ES-I3 (cell line): ENCODE measurements around the gene CEP85.

Experiments used
- H3K36me3 ChIP-seq: 2 replicates; pipeline ENCODE4 v1.6.1; 2013; ENCODE audit warnings: mild to moderate bottlenecking, low read length, control low read depth, moderate library complexity; ENCODE audit not compliant: insufficient read depth
- H3K4me1 ChIP-seq: 2 replicates; pipeline ENCODE4 v1.6.1; 2013; ENCODE audit warnings: mild to moderate bottlenecking, control low read depth, low read length; ENCODE audit not compliant: insufficient read depth
- H3K9ac ChIP-seq: 2 replicates; pipeline ENCODE4 v1.6.1; 2013; ENCODE audit warnings: low read depth, mild to moderate bottlenecking, low read length, moderate library complexity
- H3K9me3 ChIP-seq: 2 replicates; pipeline ENCODE4 v1.6.1; 2013; ENCODE audit warnings: mild to moderate bottlenecking, low read length, moderate library complexity; ENCODE audit not compliant: control insufficient read depth, insufficient read depth

The CEP85 gene

DNA sequence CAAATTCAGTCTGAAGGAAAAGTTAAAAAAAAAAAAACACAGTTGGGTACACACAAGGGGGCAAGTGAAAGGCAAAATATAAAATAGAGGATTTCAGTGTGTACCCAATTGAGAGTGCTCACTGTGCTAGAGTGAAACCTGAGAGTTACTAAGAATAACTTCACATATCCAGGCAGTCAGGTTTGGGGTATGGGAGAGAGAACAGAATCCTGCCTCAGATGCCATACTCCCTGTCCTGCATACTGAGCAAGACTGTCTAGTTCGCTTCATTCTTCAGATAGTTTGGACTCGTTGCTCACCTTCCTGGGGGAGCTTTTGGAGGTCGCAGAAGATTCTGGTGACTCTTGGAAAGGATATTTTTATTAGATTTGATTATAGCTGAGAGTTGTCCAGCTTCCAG, 20.4 kb downstream of the CEP85 start:
- Histone ChIP-seq H3K9me3 (no peaks in the 10 kb centered on the region; the same call in 1 of the 2 replicates), H3K36me3 (peaks cover 25% of the 10 kb centered on the region), H3K4me1 (no peaks in the 10 kb centered on the region), H3K9ac (no peak overlapping the region)

DNA sequence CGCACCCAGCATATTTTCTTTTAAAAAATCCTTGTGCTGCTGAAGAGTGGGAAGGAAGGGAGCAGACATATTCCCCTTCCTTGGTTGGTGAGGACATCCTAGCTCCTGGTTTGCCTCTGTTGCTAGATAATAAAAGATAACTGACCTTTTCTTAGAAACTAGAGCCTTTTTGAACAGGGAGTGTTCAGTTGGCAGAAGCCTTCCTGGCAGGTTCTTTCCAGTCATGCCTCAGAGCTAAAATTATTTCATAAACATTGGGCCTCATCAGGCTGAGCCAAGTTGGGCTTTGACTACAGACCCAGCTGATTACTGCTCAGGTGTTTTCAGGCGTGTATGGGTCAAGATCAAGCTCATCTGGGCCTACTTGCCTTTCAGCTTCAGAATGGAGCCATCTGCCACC, 23.2 kb downstream of the CEP85 start:
- Histone ChIP-seq H3K9ac (no peak overlapping the region), H3K36me3 (peaks cover 26% of the 10 kb centered on the region), H3K4me1 (no peaks in the 10 kb centered on the region), H3K9me3 (no peaks in the 10 kb centered on the region)

GRCh38 chr1:26259005-26259404, 25.0 kb downstream of the CEP85 start:
- Histone ChIP-seq H3K9me3 (no peaks in the 10 kb centered on the region), H3K4me1 (no peaks in the 10 kb centered on the region), H3K36me3 (peaks cover 37% of the 10 kb centered on the region), H3K9ac (no peak overlapping the region)

DNA sequence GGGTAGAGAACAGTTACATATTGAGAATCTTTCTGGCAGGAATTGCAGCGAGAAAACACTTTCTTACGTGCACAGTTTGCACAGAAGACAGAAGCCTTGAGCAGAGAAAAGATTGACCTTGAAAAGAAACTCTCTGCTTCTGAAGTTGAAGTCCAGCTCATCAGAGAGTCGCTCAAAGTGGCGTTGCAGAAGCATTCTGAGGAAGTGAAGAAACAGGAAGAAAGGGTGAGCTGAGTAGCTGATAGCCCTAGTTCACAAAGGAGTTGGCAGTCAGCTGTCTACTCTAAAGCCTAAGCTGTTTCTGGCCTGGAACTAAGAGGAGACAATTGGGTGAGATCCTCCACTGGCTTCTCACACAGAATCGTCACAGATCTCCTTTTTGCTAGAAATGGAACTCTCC, 25.6 kb downstream of the CEP85 start:
- Histone ChIP-seq H3K4me1 (no peaks in the 10 kb centered on the region), H3K36me3 (peaks cover 37% of the 10 kb centered on the region), H3K9ac (no peak overlapping the region), H3K9me3 (no peaks in the 10 kb centered on the region)

GRCh38 chr1:26263212-26263611, 29.2 kb downstream of the CEP85 start:
- H3K36me3 ChIP-seq = peaks cover 34% of the 10 kb centered on the region
- H3K4me1 ChIP-seq = no peaks in the 10 kb centered on the region

GRCh38 chr1:26265405-26265804, 31.4 kb downstream of the CEP85 start:
- peaks cover 35% of the 10 kb centered on the region for H3K36me3 ChIP-seq
- H3K9me3 ChIP-seq = no peaks in the 10 kb centered on the region; the same call in 1 of the 2 replicates
- H3K9ac ChIP-seq = no peak overlapping the region
- H3K4me1 ChIP-seq = no peaks in the 10 kb centered on the region

More at GRCh38 chr1:26263212-26263611, 29.2 kb downstream of the CEP85 start:
- Histone ChIP-seq H3K9me3 (no peaks in the 10 kb centered on the region), H3K9ac (no peak overlapping the region)

GRCh38 chr1:26268290-26269197, 34.5 kb downstream of the CEP85 start:
- Histone ChIP-seq H3K9ac (no peak overlapping the region), H3K36me3 (peaks cover 42% of the 10 kb centered on the region), H3K9me3 (no peaks in the 10 kb centered on the region; the same call in 1 of the 2 replicates), H3K4me1 (no peaks in the 10 kb centered on the region)

DNA sequence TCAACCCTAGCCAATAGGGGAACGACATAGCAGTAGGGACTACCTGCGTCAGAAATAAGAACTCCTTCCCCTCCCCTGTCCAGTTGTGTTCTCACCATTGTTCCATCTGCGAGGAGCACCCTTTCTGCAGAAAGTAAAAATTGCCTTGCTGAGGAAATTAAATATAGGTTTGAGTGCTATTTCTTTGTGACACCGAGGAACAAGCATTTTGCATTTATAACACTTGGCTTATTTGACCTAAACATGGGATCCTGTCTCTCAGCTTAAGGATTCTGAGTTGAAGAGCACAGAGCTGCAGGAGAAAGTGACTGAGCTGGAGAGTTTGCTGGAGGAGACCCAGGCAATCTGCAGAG, 35.2 kb downstream of the CEP85 start:
- H3K9me3 ChIP-seq = no peaks in the 10 kb centered on the region; the same call in 1 of the 2 replicates
- H3K36me3 ChIP-seq = peaks cover 42% of the 10 kb centered on the region
- H3K9ac ChIP-seq = no peak overlapping the region
- H3K4me1 ChIP-seq = no peaks in the 10 kb centered on the region

- peaks cover 9% of the 10 kb centered on the region; the same call in 1 of the 2 replicates for H3K4me1 ChIP-seq
- no peak overlapping the region for H3K9ac ChIP-seq
- H3K36me3 ChIP-seq = peaks cover 38% of the 10 kb centered on the region
- H3K9me3 ChIP-seq = no peaks in the 10 kb centered on the region
These were observed 40.9 kb downstream of the CEP85 start for GRCh38 chr1:26274801-26275425.

DNA sequence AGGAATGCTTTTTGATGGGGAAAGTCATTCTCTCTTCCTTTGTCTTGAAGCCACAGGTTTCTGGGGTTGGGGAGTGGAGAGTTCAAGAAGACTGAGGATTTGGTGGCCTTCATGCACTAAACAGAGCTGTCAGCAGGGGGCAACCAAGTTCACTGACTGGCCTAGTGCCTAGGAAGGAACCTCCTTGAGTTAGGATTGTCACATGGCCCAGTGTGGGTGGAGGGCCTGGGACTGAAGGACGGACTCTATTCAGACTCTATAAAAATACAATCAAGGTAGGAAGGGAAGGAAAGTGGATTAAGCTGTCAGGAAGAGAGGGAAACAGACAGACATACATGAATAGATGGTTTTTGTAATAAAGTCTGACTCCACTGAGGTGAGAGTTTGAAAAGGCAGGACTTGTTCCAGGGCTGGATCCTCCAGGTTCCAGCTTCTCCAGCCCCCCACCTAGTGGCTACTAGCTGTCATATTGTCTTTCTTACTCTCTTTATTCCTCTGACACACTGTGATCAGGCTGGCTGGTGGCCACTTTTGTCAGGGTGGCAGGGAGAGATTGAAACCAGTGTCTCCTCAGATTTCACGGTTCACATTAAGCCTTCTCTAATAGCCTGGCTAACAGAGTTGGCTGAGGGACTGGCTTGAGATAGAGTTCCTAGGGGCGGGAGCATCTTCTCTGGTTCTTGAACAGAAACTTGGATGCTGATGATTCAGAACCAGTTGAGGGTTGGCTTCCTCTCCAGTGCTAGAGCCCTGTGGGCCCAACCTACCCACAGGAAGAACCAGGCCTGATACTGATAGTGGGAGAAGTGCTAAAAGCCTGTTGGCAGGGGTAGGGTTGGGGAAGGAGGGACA, 41.8 kb downstream of the CEP85 start:
- no peaks in the 10 kb centered on the region for H3K9me3 ChIP-seq
- peaks cover 30% of the 10 kb centered on the region for H3K36me3 ChIP-seq
- H3K4me1 ChIP-seq = peaks cover 9% of the 10 kb centered on the region; the same call in 1 of the 2 replicates
- H3K9ac ChIP-seq = no peak overlapping the region

DNA sequence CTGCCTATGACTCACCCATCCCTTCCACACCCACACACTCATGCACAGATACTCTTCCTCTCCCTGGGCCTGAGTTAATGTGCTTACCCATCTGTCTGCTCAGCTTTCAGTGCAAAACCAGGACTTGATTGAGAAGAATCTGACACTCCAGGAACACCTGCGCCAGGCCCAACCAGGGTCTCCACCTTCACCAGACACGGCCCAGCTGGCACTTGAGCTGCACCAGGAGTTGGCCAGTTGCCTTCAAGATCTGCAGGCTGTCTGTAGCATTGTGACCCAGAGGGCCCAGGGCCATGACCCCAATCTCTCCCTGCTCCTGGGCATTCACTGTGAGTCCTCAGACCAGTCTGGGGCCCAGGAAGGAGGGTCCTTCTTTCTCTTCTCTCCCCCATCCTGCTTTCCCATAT, 42.4 kb downstream of the CEP85 start:
- H3K9ac ChIP-seq = no peak overlapping the region
- H3K9me3 ChIP-seq = no peaks in the 10 kb centered on the region
- peaks cover 14% of the 10 kb centered on the region for H3K4me1 ChIP-seq
- H3K36me3 ChIP-seq = peaks cover 25% of the 10 kb centered on the region

GRCh38 chr1:26277261-26277661, 43.3 kb downstream of the CEP85 start:
- Histone ChIP-seq H3K36me3 (peaks cover 19% of the 10 kb centered on the region), H3K9me3 (no peaks in the 10 kb centered on the region), H3K4me1 (peaks cover 18% of the 10 kb centered on the region), H3K9ac (no peak overlapping the region)

- no peaks in the 10 kb centered on the region for H3K9me3 ChIP-seq
- H3K4me1 ChIP-seq = peaks cover 18% of the 10 kb centered on the region
- H3K9ac ChIP-seq = no peak overlapping the region
- H3K36me3 ChIP-seq = peaks cover 19% of the 10 kb centered on the region
These were observed 43.7 kb downstream of the CEP85 start for GRCh38 chr1:26277719-26278118.

GRCh38 chr1:26278303-26278702, 44.3 kb downstream of the CEP85 start:
- peaks cover 18% of the 10 kb centered on the region for H3K4me1 ChIP-seq
- H3K9ac ChIP-seq = no peak overlapping the region
- peaks cover 16% of the 10 kb centered on the region for H3K36me3 ChIP-seq
- no peaks in the 10 kb centered on the region for H3K9me3 ChIP-seq
